KMS-11 (cell line): ENCODE results near the gene OR2AG1.
A peak's percentile ranks its signal among the peaks of the same experiment; 100 is the strongest.
"Not testable (repeated sequence)": the region's sequence is repeated elsewhere in the genome, so short reads cannot be mapped to it uniquely, and the experiment has no call there.

Experiments used
- H2AFZ ChIP-seq: fragments of 200-600 bp; sonication (generic); 2 replicates; pipeline ENCODE4 v1.6.1; 2016; ENCODE audit warnings: antibody characterized with exemption, mixed run types, low read depth
- H3K27ac ChIP-seq: fragments of 200-600 bp; sonication (generic); 2 replicates; pipeline ENCODE4 v1.6.1; 2016; ENCODE audit warnings: mild to moderate bottlenecking, mixed run types
- H3K27me3 ChIP-seq: fragments of 200-600 bp; sonication (generic); 2 replicates; pipeline ENCODE4 v1.6.1; 2017; ENCODE audit warnings: mild to moderate bottlenecking, low read depth, mixed run types, moderate library complexity; ENCODE audit not compliant: insufficient read depth
- H3K36me3 ChIP-seq: fragments of 200-600 bp; sonication (generic); 2 replicates; pipeline ENCODE4 v1.6.1; 2017; ENCODE audit warnings: mild to moderate bottlenecking, mixed run types; ENCODE audit not compliant: insufficient read depth
- H3K4me1 ChIP-seq: fragments of 200-600 bp; sonication (generic); 2 replicates; pipeline ENCODE4 v1.6.1; 2016; ENCODE audit warnings: mild to moderate bottlenecking, low read depth, mixed run types; ENCODE audit not compliant: poor library complexity, severe bottlenecking
- H3K4me2 ChIP-seq: fragments of 200-600 bp; sonication (generic); 2 replicates; pipeline ENCODE4 v1.7.0; 2016; ENCODE audit warnings: mild to moderate bottlenecking, mixed run types
- H3K4me3 ChIP-seq: fragments of 200-600 bp; sonication (generic); IDR thresholded peaks from 2 replicates; pipeline ENCODE4 v1.6.1; 2017; ENCODE audit warnings: low read depth, low read length, mixed read lengths; ENCODE audit not compliant: insufficient read depth
- H3K79me2 ChIP-seq: fragments of 200-600 bp; sonication (generic); 2 replicates; pipeline ENCODE4 v1.6.1; 2016; ENCODE audit warnings: low read depth, mixed run types; ENCODE audit not compliant: insufficient read depth
- H3K9ac ChIP-seq: fragments of 200-600 bp; sonication (generic); 2 replicates; pipeline ENCODE4 v1.6.1; 2016; ENCODE audit warnings: mild to moderate bottlenecking, mixed run types
- H4K20me1 ChIP-seq: fragments of 200-600 bp; sonication (generic); 2 replicates; pipeline ENCODE4 v1.6.1; 2016; ENCODE audit warnings: mild to moderate bottlenecking, mixed run types; ENCODE audit not compliant: insufficient read depth
- CTCF ChIP-seq: fragments of 200-600 bp; sonication (generic); conservative IDR thresholded peaks from 2 replicates; pipeline ENCODE4 v1.6.1; 2017; ENCODE audit warnings: low read depth, mild to moderate bottlenecking, antibody characterized with exemption, low read length, moderate library complexity, mixed read lengths

The OR2AG1 gene

GRCh38 chr11:6794639-6795038 lies 11.8 kb downstream of the OR2AG1 start:
- Histone ChIP-seq H3K9ac (no peak overlapping the region), H3K4me3 (no peak overlapping the region), H3K4me1 (no peaks in the 10 kb centered on the region), H4K20me1 (no peaks in the 10 kb centered on the region), H3K27ac (no peak overlapping the region), H3K79me2 (no peaks in the 10 kb centered on the region), H2AFZ (no peak overlapping the region), H3K36me3 (no peaks in the 10 kb centered on the region), H3K4me2 (no peak overlapping the region), H3K27me3 (no peaks in the 10 kb centered on the region)
- no peak for TF ChIP-seq CTCF

DNA sequence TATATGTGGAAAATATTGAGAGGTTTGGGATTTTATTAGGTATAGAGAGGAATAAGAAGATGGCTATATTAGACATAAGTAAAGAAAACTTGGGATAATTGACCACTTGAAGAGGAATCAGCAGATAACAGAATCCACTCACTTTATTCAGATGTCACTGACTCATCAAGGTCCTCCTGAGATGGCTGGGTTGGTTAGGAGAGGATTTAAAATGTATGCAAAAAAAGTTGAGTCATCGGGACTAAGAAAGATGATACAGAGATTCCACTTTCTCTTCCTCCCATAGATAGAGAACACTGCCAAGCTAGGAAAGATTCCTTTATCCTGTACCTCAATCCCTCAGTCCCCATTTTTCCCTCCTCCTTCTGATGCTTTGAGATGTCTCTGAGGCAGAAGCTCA lies 16.6 kb downstream of the OR2AG1 start, which contains the start of gene OR6A2:
OR6A2 (minus strand) TSS at position 288 of the 400 bp plus-strand sequence. CDS start 3,981 bp downstream, outside the sequence.
- H3K4me2 ChIP-seq, result no peak within 1 kb of the TSS
- H3K79me2 ChIP-seq, result no peaks in the 10 kb centered on the region
- no peak for TF ChIP-seq CTCF
- H2AFZ ChIP-seq, result no peak within 1 kb of the TSS
- H4K20me1 ChIP-seq, result no peaks in the 10 kb centered on the region
- no peaks in the 10 kb centered on the region for H3K27me3 ChIP-seq
- H3K36me3 ChIP-seq, result no peaks in the 10 kb centered on the region
- no peak within 1 kb of the TSS for H3K27ac ChIP-seq
- H3K4me3 ChIP-seq, result no peak within 1 kb of the TSS
- H3K4me1 ChIP-seq, result no peaks in the 10 kb centered on the region
- no peak within 1 kb of the TSS for H3K9ac ChIP-seq

DNA sequence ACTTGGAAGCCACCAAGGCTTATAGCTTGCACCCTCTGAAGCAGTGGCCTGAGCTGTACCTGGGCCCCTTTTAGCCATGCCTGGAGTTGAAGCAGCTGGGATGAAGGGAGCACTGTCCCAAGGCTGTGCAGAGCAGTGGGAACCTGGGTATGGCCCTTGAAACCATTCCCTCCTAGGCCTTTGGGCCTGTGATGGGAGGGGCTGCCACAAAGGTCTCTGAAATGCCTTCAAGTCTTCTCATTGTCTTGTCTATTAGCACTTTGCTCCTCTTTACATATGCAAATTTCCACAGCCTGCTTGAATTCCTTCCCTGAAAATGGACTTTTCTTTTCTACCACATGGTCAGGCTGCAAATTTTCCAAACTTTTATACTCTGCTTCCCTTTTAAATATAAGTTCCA lies 18.3 kb downstream of the OR2AG1 start:
- H3K9ac ChIP-seq, H3K4me3 ChIP-seq, H4K20me1 ChIP-seq, H3K27me3 ChIP-seq, H3K79me2 ChIP-seq, H3K4me1 ChIP-seq, H3K36me3 ChIP-seq, H3K27ac ChIP-seq, H3K4me2 ChIP-seq, H2AFZ ChIP-seq: not testable (repeated sequence)

GRCh38 chr11:6812390-6813005 lies 29.7 kb downstream of the OR2AG1 start:
- Histone ChIP-seq H4K20me1 (no peaks in the 10 kb centered on the region), H3K4me2 (no peak overlapping the region), H3K4me3 (no peak overlapping the region), H2AFZ (no peak overlapping the region), H3K36me3 (no peaks in the 10 kb centered on the region), H3K79me2 (no peaks in the 10 kb centered on the region), H3K9ac (no peak overlapping the region), H3K27me3 (no peaks in the 10 kb centered on the region), H3K27ac (no peak overlapping the region), H3K4me1 (no peaks in the 10 kb centered on the region)
- TF ChIP-seq CTCF, result peak; percentile 89

DNA sequence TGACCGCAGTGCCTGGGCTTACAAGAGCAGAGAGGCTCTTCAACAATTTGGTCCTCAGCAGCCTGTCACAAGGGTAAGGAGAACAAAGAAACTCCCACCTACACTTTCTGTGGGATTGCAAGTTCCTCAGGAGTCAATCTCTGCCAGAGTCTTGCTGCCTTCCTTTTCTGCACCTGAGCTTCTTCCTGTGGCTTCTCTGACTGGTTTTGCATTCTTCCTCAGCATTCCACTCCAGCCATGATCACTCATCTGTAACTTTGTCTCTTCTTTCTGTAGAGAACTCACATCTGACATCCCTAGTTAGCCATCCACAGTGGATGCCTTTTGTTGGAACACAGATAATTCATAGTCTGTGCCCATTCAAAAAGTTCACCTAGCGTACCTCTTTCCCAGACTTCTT lies 30.8 kb downstream of the OR2AG1 start:
- H3K4me2 ChIP-seq, result no peak overlapping the region
- no peaks in the 10 kb centered on the region for H3K79me2 ChIP-seq
- no peak for TF ChIP-seq CTCF
- no peaks in the 10 kb centered on the region for H3K27me3 ChIP-seq
- H3K4me1 ChIP-seq, result no peaks in the 10 kb centered on the region
- H2AFZ ChIP-seq, result no peak overlapping the region
- no peaks in the 10 kb centered on the region for H4K20me1 ChIP-seq
- no peaks in the 10 kb centered on the region for H3K36me3 ChIP-seq
- H3K9ac ChIP-seq, result no peak overlapping the region
- H3K27ac ChIP-seq, result no peak overlapping the region
- no peak overlapping the region for H3K4me3 ChIP-seq
